ENCODE data around the gene GBGT1. TPM values are rescaled to one million over a fixed set of nuclear protein-coding genes. Genes with fewer than 3 reads are reported as not detected.

GBGT1 gene
- total and polyA plus RNA-seq, 2 experiments from 2014 or later, result 3.7 to 22.4 TPM

- Histone ChIP-seq H3F3A (replicated peaks; ENCODE audit: low read depth) (no peaks in the 10 kb centered on the region), H3K36me3 (ENCODE audit: insufficient read depth) (no peaks in the 10 kb centered on the region), H3K9me2 (ENCODE audit: insufficient read depth) (no peaks in the 10 kb centered on the region), H4K20me1 (replicated peaks; ENCODE audit: insufficient read depth) (no peaks in the 10 kb centered on the region; the same call in 1 of the 2 replicates), H3K27me3 (ENCODE audit: insufficient read depth) (no peaks in the 10 kb centered on the region), H3K4me3 (no peak overlapping the region), H3K79me2 (replicated peaks; ENCODE audit: insufficient read depth) (no peaks in the 10 kb centered on the region), H3K27ac (ENCODE audit: low read depth) (no peak overlapping the region), H2AFZ (no peak overlapping the region), H3K4me1 (ENCODE audit: insufficient read depth) (no peaks in the 10 kb centered on the region), H3K4me2 (no peak overlapping the region)
- no peaks in the 10 kb centered on the region for H3K9me3 Mint-ChIP-seq
- H3K36me3 Mint-ChIP-seq (ENCODE audit: low read depth), result peaks cover 10% of the 10 kb centered on the region
- DNase-seq (ENCODE audit: low spot score), result no peak
- peaks cover 4% of the 10 kb centered on the region for H3K4me1 Mint-ChIP-seq
- H3K27me3 Mint-ChIP-seq (ENCODE audit: insufficient read depth, low read depth, poor library complexity), result peaks cover 8% of the 10 kb centered on the region
- no peak for ATAC-seq
- no peak overlapping the region for H3K4me3 Mint-ChIP-seq
- no peak overlapping the region for H3K27ac Mint-ChIP-seq
- TF ChIP-seq STAT1 (IDR thresholded peaks at IDR 0.05; ENCODE audit: unreplicated experiment), result no peak
- no peak for TF ChIP-seq REST (IDR thresholded peaks at IDR 0.05; ENCODE audit: unreplicated experiment)
- TF ChIP-seq ZNF114 (CRISPR knock-in tag; IDR thresholded peaks at IDR 0.05), result no peak
- no peak for TF ChIP-seq ZNF331 (CRISPR knock-in tag; IDR thresholded peaks at IDR 0.05; ENCODE audit: low read depth)
- TF ChIP-seq POLR2AphosphoS5 (IDR thresholded peaks at IDR 0.05; ENCODE audit: low read depth), result no peak
- no peak for TF ChIP-seq CTCF (conservative IDR thresholded peaks at IDR 0.05; ENCODE audit: low read depth in 2 of 2)
- no peak for TF ChIP-seq JUNB (IDR thresholded peaks at IDR 0.05; ENCODE audit: unreplicated experiment)
- no peak for TF ChIP-seq EZH2 (IDR thresholded peaks at IDR 0.05; ENCODE audit: low read depth, unreplicated experiment)
- TF ChIP-seq EZH2phosphoT487 (IDR thresholded peaks at IDR 0.05; ENCODE audit: unreplicated experiment), result no peak
- TF ChIP-seq ZNF462 (CRISPR knock-in tag; IDR thresholded peaks at IDR 0.05), result no peak
- TF ChIP-seq ETS1 (IDR thresholded peaks at IDR 0.05), result no peak
- no peak for TF ChIP-seq CREB1 (CRISPR knock-in tag; IDR thresholded peaks at IDR 0.05; ENCODE audit: low read depth)
- no peak for TF ChIP-seq NANOG (IDR thresholded peaks at IDR 0.05; ENCODE audit: borderline replicate concordance)
These were observed 53.6 kb downstream of the GBGT1 start for GRCh38 chr9:133109931-133110650.

Measured in GM23338 (cell line).